GM19438 (cell line): Measurements from ENCODE around the gene TMEM225B.
"Not testable (repeated sequence)": the region's sequence is repeated elsewhere in the genome, so short reads cannot be mapped to it uniquely, and the experiment has no call there.

Experiments used
- ATAC-seq: cut with Tn5 transposase; IDR thresholded peaks from one replicate; pipeline ENCODE4 v1.9.1; 2021; ENCODE audit warnings: low read depth; ENCODE audit not compliant: unreplicated experiment

The TMEM225B gene

GRCh38 chr7:99623091-99623693 is 25.1 kb downstream of the TMEM225B start:
- ATAC-seq: no peak

- ATAC-seq: no peak
These were observed 25.8 kb downstream of the TMEM225B start for GRCh38 chr7:99623702-99624447.

- no peak for ATAC-seq
These were observed 26.4 kb downstream of the TMEM225B start for GRCh38 chr7:99624484-99624883.

GRCh38 chr7:99625321-99625720 is 27.3 kb downstream of the TMEM225B start:
- no peak for ATAC-seq

GRCh38 chr7:99625961-99626360 is 27.9 kb downstream of the TMEM225B start:
- ATAC-seq: no peak

GRCh38 chr7:99626661-99627060 is 28.6 kb downstream of the TMEM225B start:
- no peak for ATAC-seq

- ATAC-seq: no peak
These were observed 29.4 kb downstream of the TMEM225B start for GRCh38 chr7:99627513-99627912.

GRCh38 chr7:99628471-99629465 is 30.7 kb downstream of the TMEM225B start:
- ATAC-seq: no peak

- no peak for ATAC-seq
These were observed 31.6 kb downstream of the TMEM225B start for GRCh38 chr7:99629643-99630042.

- ATAC-seq: no peak
These were observed 33.4 kb downstream of the TMEM225B start for GRCh38 chr7:99631295-99632109.

- ATAC-seq: not testable (repeated sequence)
These were observed 39.3 kb downstream of the TMEM225B start for GRCh38 chr7:99637414-99637813.

GRCh38 chr7:99638731-99639130 is 40.7 kb downstream of the TMEM225B start:
- ATAC-seq: no peak

- ATAC-seq: no peak
These were observed 41.2 kb downstream of the TMEM225B start for GRCh38 chr7:99639267-99639666.

GRCh38 chr7:99642027-99642426 is 44.0 kb downstream of the TMEM225B start:
- ATAC-seq: no peak

- no peak for ATAC-seq
These were observed 45.4 kb downstream of the TMEM225B start for GRCh38 chr7:99643464-99643863.

- no peak for ATAC-seq
These were observed 46.4 kb downstream of the TMEM225B start for GRCh38 chr7:99644431-99644830.

GRCh38 chr7:99645590-99645989 is 47.5 kb downstream of the TMEM225B start:
- ATAC-seq: no peak

- ATAC-seq: no peak
These were observed 50.8 kb downstream of the TMEM225B start for GRCh38 chr7:99648843-99649242.

GRCh38 chr7:99651290-99651689 is 53.2 kb downstream of the TMEM225B start:
- no peak for ATAC-seq

GRCh38 chr7:99652671-99653070 is 54.6 kb downstream of the TMEM225B start:
- no peak for ATAC-seq
